CD4-positive, alpha-beta T cell treated with Interferon gamma for 1 hour (primary cell): Measurements from ENCODE around the gene TRABD2A.
"Not testable (repeated sequence)": the region's sequence is repeated elsewhere in the genome, so short reads cannot be mapped to it uniquely, and the experiment has no call there.

Experiments
- DNase-seq: peaks from one replicate; pipeline ENCODE4 v3.0.0-alpha.2; 2020

TRABD2A gene

GRCh38 chr2:84878896-84879583 is 1.8 kb downstream of the TRABD2A start:
- DNase-seq = no peak

- no peak for DNase-seq
Observed at GRCh38 chr2:84878459-84878858, 2.4 kb downstream of the TRABD2A start.

DNA sequence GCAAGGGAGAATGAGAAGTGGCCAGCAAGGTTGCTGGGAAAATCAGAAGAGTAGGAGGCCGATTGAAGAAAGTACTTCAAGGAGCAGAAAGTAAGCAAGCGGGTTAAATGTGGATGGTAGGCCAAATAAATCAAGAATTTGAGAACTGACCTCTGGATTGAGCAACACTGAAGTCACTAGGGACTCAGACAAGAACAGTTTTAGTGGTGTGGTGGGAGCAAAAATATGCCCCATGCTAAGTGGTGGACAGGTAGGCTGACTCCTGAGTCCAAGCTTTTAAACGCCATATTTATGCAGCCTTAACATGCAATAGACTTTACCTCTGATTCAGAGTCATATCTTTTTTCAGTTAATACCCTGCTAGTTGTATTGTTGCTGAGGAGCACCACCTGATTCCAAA is 4.5 kb downstream of the TRABD2A start:
- DNase-seq = no peak

GRCh38 chr2:84875619-84876018 is 5.3 kb downstream of the TRABD2A start:
- not testable (repeated sequence) for DNase-seq

DNA sequence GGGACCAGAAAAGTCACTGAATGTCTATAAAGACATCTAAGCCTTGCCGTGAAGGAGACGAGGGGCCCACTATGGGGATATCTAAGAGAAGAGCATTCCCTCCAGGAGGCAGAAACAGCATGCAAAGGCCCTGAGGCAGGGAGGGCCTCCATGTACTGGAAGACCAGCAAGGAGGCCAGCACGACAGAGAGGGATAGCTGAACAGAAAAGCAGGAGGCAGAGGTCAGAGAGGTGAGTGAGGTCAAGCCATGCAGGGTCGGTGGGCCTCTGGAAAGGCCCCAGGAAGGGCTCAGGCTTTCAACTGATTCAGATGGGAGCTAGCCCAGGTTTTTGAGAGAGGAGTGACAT is 5.7 kb downstream of the TRABD2A start:
- DNase-seq = no peak

DNA sequence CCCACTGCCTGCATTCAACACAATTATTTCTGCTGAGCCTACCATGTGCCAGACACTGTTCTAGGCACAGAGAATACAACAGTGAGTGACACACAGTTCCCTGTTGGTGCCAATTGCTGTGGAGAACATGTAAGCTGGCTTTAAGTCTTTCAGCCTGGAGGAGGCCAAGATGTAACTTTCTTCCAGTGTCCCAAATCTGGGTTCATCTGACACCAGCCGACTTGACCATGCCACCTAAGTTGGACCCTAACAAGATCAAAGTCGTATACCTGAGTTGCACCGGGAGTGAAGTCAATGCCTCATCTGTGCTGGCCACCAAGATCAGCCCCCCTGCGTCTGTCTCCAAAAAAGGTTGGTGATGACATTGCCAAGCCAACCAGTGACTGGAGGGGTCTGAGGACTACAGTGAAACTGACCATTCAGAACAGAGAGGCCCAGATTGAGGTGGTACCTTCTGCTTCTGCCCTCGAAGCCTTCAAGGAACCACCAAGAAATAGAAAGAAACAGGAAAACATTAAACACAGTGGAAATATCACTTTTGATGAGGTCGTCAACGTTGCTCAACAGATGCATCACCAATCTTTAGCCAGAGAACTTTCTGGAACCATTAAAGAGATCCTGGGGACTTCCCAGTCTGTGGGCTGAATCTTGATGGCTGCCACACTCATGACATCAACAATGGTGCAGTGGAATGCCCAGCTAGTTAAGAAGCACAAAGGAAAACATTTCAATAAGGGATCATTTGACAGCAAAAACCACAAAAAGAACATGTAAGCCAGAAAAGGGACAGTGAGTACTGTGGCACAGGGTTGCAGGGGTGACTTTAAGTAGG is 6.3 kb downstream of the TRABD2A start:
- no peak for DNase-seq

- DNase-seq = no peak
Observed at GRCh38 chr2:84873350-84873749, 7.5 kb downstream of the TRABD2A start.

DNA sequence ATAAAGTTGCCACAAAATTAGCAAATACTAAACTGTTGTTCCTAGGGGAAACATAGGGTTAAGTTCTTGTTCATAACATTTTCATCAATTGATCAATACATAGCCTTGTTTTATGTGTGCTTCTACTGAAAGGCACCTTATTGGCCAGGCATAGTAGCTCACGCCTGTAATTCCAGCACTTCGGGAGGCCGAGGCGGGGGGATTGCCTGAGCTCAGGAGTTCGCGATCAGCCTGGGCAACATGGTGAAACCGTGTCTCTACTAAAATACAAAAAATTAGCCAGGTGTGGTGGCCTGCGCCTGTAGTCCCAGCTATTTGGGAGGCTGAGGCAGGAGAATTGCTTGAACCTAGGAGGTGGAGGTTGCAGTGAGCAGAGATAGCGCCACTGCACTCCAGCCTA is 8.2 kb downstream of the TRABD2A start:
- DNase-seq = not testable (repeated sequence)

- DNase-seq = no peak
Observed at GRCh38 chr2:84870306-84870705, 10.6 kb downstream of the TRABD2A start.

DNA sequence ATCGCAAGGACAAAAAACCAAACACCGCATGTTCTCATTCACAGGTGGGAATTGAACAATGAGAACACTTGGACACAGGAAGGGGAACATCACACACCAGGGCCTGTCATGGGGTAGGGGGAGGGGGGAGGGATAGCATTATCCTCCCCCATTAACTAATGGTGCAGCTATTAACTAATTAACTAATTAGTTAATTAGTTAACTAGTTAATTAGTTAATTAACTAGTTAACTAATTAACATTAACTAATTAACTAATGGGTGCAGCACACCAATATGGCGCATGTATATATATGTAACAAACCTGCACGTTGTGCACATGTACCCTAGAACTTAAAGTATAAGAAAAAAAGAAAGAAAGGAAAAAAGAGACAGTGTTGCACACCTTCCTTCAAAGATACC is 12.6 kb downstream of the TRABD2A start:
- not testable (repeated sequence) for DNase-seq

DNA sequence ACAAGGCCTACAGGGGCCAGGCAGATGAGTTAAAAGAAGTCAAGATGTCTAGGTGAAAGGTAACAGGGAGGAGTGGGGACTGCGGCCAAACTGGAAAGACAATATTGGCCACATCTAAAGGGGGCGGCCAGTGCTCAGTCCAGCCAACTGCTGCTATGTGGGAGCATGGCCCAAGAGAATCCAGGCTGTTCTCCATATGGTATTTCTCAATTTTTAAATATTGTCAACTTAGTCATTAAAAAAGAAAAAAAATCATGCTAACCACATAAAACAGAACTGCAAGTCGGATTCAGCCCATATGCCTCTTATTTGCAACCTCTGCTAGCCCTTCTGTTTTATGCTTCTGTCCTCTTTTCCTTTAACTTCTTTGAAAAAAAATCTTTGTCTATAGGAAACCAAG is 14.8 kb downstream of the TRABD2A start:
- DNase-seq = no peak

DNA sequence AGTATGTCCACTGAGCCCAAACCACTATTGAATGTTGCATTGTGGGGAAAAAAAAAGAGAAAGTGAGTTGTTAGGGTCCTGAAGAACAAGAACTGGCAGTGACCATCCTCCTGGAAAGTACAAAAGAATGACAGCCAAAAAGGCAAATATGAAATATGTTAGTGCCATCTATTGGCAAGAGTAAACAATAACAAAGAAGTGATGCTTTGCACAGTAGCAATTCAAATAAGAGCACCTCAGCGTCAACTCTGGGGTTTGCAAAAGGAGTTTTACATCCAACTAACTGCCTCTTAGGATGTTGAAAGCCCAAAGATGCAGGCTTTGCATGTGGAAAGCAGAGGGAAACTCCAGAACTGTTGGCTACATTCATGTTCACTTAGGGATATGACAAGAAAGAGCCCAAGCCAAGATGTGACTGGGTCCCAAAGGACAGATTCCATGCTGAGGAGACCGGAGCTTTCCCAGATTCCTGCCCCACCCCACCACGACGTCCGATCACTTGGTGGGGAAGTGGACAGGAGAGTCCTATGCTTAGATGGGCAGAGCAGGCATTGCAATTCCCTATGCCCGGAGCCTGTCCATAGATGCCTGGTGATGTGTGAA is 15.6 kb downstream of the TRABD2A start:
- DNase-seq = no peak

GRCh38 chr2:84862006-84862405 is 18.9 kb downstream of the TRABD2A start:
- DNase-seq = no peak

DNA sequence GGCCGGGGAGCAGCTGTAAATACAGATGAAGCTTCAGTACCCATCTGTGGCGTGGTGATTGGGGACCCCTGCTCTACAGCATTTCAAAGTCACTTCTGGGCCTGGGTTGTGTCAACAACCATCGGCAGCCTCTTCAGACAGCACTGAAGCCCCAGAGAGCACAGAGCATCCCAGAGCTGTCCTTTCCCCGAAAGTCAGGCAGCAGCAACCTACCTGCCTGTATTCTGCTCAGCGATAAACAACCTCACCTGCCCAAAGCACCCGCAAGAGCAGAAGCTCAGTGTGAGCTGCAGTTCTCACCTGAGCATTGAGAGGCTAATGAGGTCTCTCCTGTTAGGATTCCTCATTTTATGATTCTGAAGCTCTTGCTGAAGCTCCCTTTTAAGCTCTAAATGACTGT is 19.3 kb downstream of the TRABD2A start:
- no peak for DNase-seq

DNA sequence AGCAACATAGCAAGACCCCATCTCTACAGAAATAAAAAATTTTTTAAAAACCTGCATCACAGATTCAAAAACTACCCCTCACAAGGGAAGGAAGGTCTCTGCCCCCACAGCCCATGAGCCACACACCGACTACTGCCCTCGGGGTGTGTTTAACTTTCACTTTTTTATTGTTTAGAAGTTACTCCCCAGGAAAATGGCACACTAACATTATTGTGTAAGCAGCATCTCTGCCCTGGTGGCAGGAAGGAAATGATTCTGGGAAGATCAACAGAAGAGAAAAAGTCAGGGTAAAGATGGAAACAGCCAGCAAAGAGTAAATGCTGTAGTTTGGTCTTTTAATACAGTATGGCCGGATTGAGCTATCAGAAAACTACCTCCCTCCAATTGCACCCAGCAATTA is 21.9 kb downstream of the TRABD2A start:
- DNase-seq = no peak

- no peak for DNase-seq
Observed at GRCh38 chr2:84858123-84858522, 22.8 kb downstream of the TRABD2A start.

DNA sequence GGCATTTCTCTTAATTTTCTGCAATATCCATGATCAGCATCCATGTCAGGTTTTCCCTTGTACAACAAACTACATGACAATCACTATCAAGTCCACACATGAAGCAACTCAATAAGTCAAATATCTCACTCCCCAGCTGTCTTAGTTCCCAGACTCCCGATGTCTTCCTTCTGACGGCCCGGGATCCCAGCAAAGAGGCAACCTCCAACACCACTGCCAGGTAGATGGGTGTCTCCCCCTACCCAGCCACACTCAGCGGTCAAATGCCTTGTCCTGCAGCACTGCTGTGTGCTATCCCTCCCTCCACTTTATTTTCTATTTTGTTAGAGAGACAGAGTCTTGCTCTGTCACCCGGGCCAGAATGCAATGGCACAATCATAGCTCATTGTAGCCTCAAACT is 23.3 kb downstream of the TRABD2A start:
- no peak for DNase-seq

- DNase-seq = peak; percentile 63
Observed at GRCh38 chr2:84856787-84857186, 24.1 kb downstream of the TRABD2A start.

DNA sequence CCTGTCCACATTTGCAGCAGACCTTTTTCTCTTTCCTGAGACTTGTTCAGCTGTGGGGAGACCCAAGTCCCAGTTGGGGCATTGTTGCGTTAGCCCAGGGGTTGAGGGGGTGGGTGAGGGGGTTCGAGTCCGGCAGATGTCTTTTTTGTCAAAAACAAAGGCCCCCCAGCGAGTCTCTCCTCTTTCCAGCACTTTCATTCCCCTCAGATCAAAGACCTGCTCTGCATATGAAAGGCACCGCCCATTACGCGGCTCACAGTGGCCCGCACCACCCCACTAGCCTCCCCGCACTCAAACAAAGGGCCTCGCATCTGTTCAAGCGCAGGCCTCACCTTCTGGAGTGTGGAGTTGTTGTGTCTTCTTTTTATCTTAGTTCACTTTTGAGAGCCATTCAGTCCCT is 25.2 kb downstream of the TRABD2A start:
- peak; percentile 32 for DNase-seq

- no peak for DNase-seq
Observed at GRCh38 chr2:84854850-84855249, 26.0 kb downstream of the TRABD2A start.

- DNase-seq = no peak
Observed at GRCh38 chr2:84851876-84852275, 29.0 kb downstream of the TRABD2A start.

DNA sequence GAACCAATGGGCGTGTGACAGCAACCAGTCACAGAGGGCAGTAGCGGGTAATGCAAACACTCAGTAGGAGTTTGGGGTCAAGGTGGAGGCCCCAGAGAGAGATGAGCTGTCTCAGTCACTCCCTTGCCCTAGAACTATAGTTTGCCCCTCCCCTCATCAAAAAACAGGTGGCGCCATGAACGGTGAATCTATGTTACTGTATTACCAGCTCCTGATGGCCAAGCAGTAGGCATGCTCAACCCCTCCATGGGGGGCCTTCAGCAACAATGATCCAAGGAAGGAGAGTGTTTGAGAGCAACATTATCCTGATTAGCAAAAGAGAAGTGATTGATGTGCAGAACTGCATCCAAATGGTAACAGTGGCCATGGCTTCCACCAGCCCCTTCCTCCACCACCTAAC is 30.4 kb downstream of the TRABD2A start:
- no peak for DNase-seq

DNA sequence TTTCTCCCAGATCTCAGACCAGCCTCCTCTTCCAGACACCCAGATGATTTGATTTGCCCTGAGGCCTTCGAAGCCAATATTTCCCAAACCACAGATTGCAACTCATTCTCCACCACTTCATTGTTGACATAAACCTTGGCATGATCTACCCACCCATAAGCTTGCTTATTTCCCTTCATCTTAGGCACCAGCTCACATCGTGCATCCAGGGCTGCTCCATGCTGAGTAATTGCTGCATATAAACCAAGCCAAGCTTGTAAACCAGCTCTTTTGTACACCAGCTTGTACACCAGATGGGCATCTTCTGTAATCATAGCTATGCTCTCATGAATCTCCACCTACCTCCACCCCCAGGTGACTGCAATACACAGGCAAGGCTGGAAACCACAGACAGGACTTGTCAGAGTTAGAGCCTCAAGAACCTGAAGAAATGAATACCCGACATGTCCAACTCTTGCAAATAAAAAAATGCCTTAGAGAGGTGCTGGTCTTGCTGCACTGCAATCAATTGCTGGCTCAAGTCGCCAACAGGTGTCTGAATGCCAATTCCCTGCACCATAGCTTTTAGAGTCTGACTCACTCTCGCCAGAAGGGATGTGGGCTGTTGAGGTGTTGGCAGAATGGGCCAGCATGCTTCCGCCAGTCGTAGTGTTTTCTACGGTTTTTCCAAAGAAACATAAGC is 31.5 kb downstream of the TRABD2A start:
- DNase-seq = no peak
